Activated T-cell treated with anti-CD3 and anti-CD28 coated beads, Interleukin-2, amount 50 U/mL, for 72 hours (primary cell): ENCODE data around the gene ARHGEF17. TPM values are rescaled to one million over a fixed set of nuclear protein-coding genes. Genes with fewer than 3 reads are reported as not detected.

Experiments used
- ATAC-seq, 2 donors: fragments of 150-1000 bp; cut with Tn5 transposase; replicated peaks in 1 of 2; 2 replicates each; pipeline ENCODE4 v1.10.0; 2021; ENCODE audit warnings: moderate library complexity in 2 of 2, mild to moderate bottlenecking in 1 of 2
- DNase-seq, 2 donors: peaks; one replicate each; pipeline ENCODE4 v3.0.0; 2021 to 2022; ENCODE audit warnings: mixed read lengths in 1 of 2
- H3K27ac Mint-ChIP-seq: one replicate; pipeline ENCODE4 v1.8.0; 2022; ENCODE audit warnings: mild to moderate bottlenecking, moderate library complexity, mixed read lengths
- H3K27me3 Mint-ChIP-seq: one replicate; pipeline ENCODE4 v1.8.0; 2022; ENCODE audit warnings: low read depth, mixed read lengths
- H3K36me3 Mint-ChIP-seq, 2 donors: one replicate each; pipeline ENCODE4 v1.8.0; 2022; ENCODE audit warnings: mixed read lengths in 2 of 2, mild to moderate bottlenecking in 1 of 2; ENCODE audit not compliant: insufficient read depth in 2 of 2
- H3K4me1 Mint-ChIP-seq: one replicate; pipeline ENCODE4 v1.8.0; 2022; ENCODE audit warnings: low read depth, mixed read lengths
- H3K4me3 Mint-ChIP-seq, 2 donors: one replicate each; pipeline ENCODE4 v1.8.0; 2022; ENCODE audit warnings: mild to moderate bottlenecking in 2 of 2, mixed read lengths in 2 of 2, moderate library complexity in 2 of 2
- H3K9me3 Mint-ChIP-seq, 2 donors: one replicate each; pipeline ENCODE4 v1.8.0; 2022; ENCODE audit warnings: mixed read lengths in 2 of 2
- total RNA-seq, 2 donors: library from RNA; stranded (reverse); gene quantifications; one replicate each; pipeline ENCODE4 v1.2.3, GENCODE V29; 2022

Gene ARHGEF17
- total RNA-seq, 2 donors from 2014 or later, result 0.05 to 0.07 TPM

GRCh38 chr11:73344191-73344607 is 36.1 kb downstream of the ARHGEF17 start:
- Mint-ChIP-seq H3K27ac (no peak overlapping the region), H3K36me3 (no peaks in the 10 kb centered on the region), H3K9me3 (no peaks in the 10 kb centered on the region), H3K27me3 (no peaks in the 10 kb centered on the region), H3K4me3 (no peak overlapping the region), H3K4me1 (no peaks in the 10 kb centered on the region)
- ATAC-seq (no peak), DNase-seq (no peak)

GRCh38 chr11:73345481-73346160 is 37.5 kb downstream of the ARHGEF17 start:
- no peaks in the 10 kb centered on the region for H3K27me3 Mint-ChIP-seq
- H3K36me3 Mint-ChIP-seq, result no peaks in the 10 kb centered on the region
- H3K9me3 Mint-ChIP-seq, result no peaks in the 10 kb centered on the region
- ATAC-seq, result no peak
- no peak overlapping the region for H3K27ac Mint-ChIP-seq
- H3K4me1 Mint-ChIP-seq, result no peaks in the 10 kb centered on the region
- no peak overlapping the region for H3K4me3 Mint-ChIP-seq
- DNase-seq, result no peak

GRCh38 chr11:73346186-73346935 is 38.3 kb downstream of the ARHGEF17 start:
- no peaks in the 10 kb centered on the region for H3K9me3 Mint-ChIP-seq
- no peak overlapping the region for H3K27ac Mint-ChIP-seq
- H3K4me1 Mint-ChIP-seq, result no peaks in the 10 kb centered on the region
- no peaks in the 10 kb centered on the region for H3K27me3 Mint-ChIP-seq
- ATAC-seq (no peak), DNase-seq (no peak)
- H3K4me3 Mint-ChIP-seq, result no peak overlapping the region
- no peaks in the 10 kb centered on the region for H3K36me3 Mint-ChIP-seq

- Mint-ChIP-seq H3K27ac (no peak overlapping the region), H3K4me1 (no peaks in the 10 kb centered on the region), H3K4me3 (no peak overlapping the region), H3K36me3 (no peaks in the 10 kb centered on the region), H3K27me3 (no peaks in the 10 kb centered on the region), H3K9me3 (no peaks in the 10 kb centered on the region)
- DNase-seq, result no peak
- no peak for ATAC-seq
These were observed 39.0 kb downstream of the ARHGEF17 start for GRCh38 chr11:73347067-73347466.

GRCh38 chr11:73348838-73349237 is 40.8 kb downstream of the ARHGEF17 start:
- DNase-seq (no peak), ATAC-seq (no peak)
- H3K9me3 Mint-ChIP-seq, result no peaks in the 10 kb centered on the region
- H3K4me1 Mint-ChIP-seq, result no peaks in the 10 kb centered on the region
- H3K36me3 Mint-ChIP-seq, result no peaks in the 10 kb centered on the region
- no peaks in the 10 kb centered on the region for H3K27me3 Mint-ChIP-seq
- H3K27ac Mint-ChIP-seq, result no peak overlapping the region
- no peak overlapping the region for H3K4me3 Mint-ChIP-seq

GRCh38 chr11:73349633-73350032 is 41.6 kb downstream of the ARHGEF17 start:
- DNase-seq, result no peak
- no peaks in the 10 kb centered on the region for H3K9me3 Mint-ChIP-seq
- no peaks in the 10 kb centered on the region for H3K4me1 Mint-ChIP-seq
- no peaks in the 10 kb centered on the region for H3K36me3 Mint-ChIP-seq
- no peaks in the 10 kb centered on the region for H3K27me3 Mint-ChIP-seq
- H3K27ac Mint-ChIP-seq, result no peak overlapping the region
- no peak overlapping the region for H3K4me3 Mint-ChIP-seq
- ATAC-seq, result no peak

- no peak overlapping the region for H3K4me3 Mint-ChIP-seq
- no peaks in the 10 kb centered on the region for H3K27me3 Mint-ChIP-seq
- no peaks in the 10 kb centered on the region for H3K4me1 Mint-ChIP-seq
- ATAC-seq (peak; percentile 72), DNase-seq (peak; percentile 56 to 63)
- no peak overlapping the region for H3K27ac Mint-ChIP-seq
- no peaks in the 10 kb centered on the region for H3K9me3 Mint-ChIP-seq
- H3K36me3 Mint-ChIP-seq, result no peaks in the 10 kb centered on the region
These were observed 43.0 kb downstream of the ARHGEF17 start for GRCh38 chr11:73350908-73351636.

GRCh38 chr11:73353422-73353821 is 45.3 kb downstream of the ARHGEF17 start:
- DNase-seq (no peak), ATAC-seq (peak; percentile 25 to 55)
- Mint-ChIP-seq H3K4me3 (no peak overlapping the region), H3K27ac (no peak overlapping the region), H3K9me3 (no peaks in the 10 kb centered on the region), H3K36me3 (no peaks in the 10 kb centered on the region), H3K27me3 (no peaks in the 10 kb centered on the region), H3K4me1 (no peaks in the 10 kb centered on the region)

GRCh38 chr11:73355109-73355508 is 47.0 kb downstream of the ARHGEF17 start:
- no peaks in the 10 kb centered on the region for H3K4me1 Mint-ChIP-seq
- no peak overlapping the region for H3K4me3 Mint-ChIP-seq
- no peaks in the 10 kb centered on the region for H3K27me3 Mint-ChIP-seq
- DNase-seq (no peak), ATAC-seq (no peak)
- no peaks in the 10 kb centered on the region for H3K9me3 Mint-ChIP-seq
- no peaks in the 10 kb centered on the region for H3K36me3 Mint-ChIP-seq
- no peak overlapping the region for H3K27ac Mint-ChIP-seq

- DNase-seq (no peak), ATAC-seq (no peak)
- Mint-ChIP-seq H3K4me1 (no peaks in the 10 kb centered on the region), H3K27me3 (no peaks in the 10 kb centered on the region), H3K4me3 (no peak overlapping the region), H3K36me3 (no peaks in the 10 kb centered on the region), H3K9me3 (no peaks in the 10 kb centered on the region), H3K27ac (no peak overlapping the region)
These were observed 49.1 kb downstream of the ARHGEF17 start for GRCh38 chr11:73356979-73357860.

GRCh38 chr11:73358071-73358470 is 50.0 kb downstream of the ARHGEF17 start:
- H3K9me3 Mint-ChIP-seq, result no peaks in the 10 kb centered on the region

GRCh38 chr11:73359341-73359740 is 51.3 kb downstream of the ARHGEF17 start:
- Mint-ChIP-seq H3K4me3 (no peak overlapping the region), H3K27ac (no peak overlapping the region), H3K4me1 (no peaks in the 10 kb centered on the region), H3K36me3 (no peaks in the 10 kb centered on the region), H3K27me3 (no peaks in the 10 kb centered on the region), H3K9me3 (no peaks in the 10 kb centered on the region)
- ATAC-seq, result no peak
- DNase-seq, result no peak

More at GRCh38 chr11:73358071-73358470, 50.0 kb downstream of the ARHGEF17 start:
- ATAC-seq (no peak), DNase-seq (no peak)
- Mint-ChIP-seq H3K27ac (no peak overlapping the region), H3K27me3 (no peaks in the 10 kb centered on the region), H3K36me3 (no peaks in the 10 kb centered on the region), H3K4me3 (no peak overlapping the region), H3K4me1 (no peaks in the 10 kb centered on the region)
